Large intestine (tissue), 3 donors: ENCODE data around the gene NUP93. TPM values are rescaled to one million over a fixed set of nuclear protein-coding genes. Genes with fewer than 3 reads are reported as not detected.

ENCODE experiments used
- DNase-seq, 2 donors: peaks; one replicate each; pipeline versions ENCODE4 v3.0.0 to v3.0.0-alpha.2; 2013
- H3K27ac ChIP-seq: one replicate; pipeline ENCODE4 v1.5.1; 2013; ENCODE audit warnings: low read length
- H3K27me3 ChIP-seq: 2 replicates; pipeline ENCODE4 v1.6.1; 2013; ENCODE audit warnings: low read length; ENCODE audit not compliant: control insufficient read depth, insufficient read depth
- H3K36me3 ChIP-seq: 2 replicates; pipeline ENCODE4 v1.6.1; 2013; ENCODE audit warnings: low read length; ENCODE audit not compliant: control insufficient read depth, insufficient read depth
- H3K4me1 ChIP-seq: one replicate; pipeline ENCODE4 v1.6.1; 2013; ENCODE audit warnings: low read length; ENCODE audit not compliant: control insufficient read depth, insufficient read depth
- H3K4me3 ChIP-seq: one replicate; pipeline ENCODE4 v1.5.1; 2013; ENCODE audit warnings: low read length
- H3K9me3 ChIP-seq: one replicate; pipeline ENCODE4 v1.6.1; 2013; ENCODE audit warnings: mild to moderate bottlenecking, low read depth, low read length, moderate library complexity; ENCODE audit not compliant: control insufficient read depth
- WGBS: methylation state at CpG from one replicate; pipeline ENCODE4 v1.1.5; 2013; ENCODE audit warnings: low lambda C conversion rate; ENCODE audit not compliant: insufficient coverage; 5-methylcytosine and 5-hydroxymethylcytosine counted together
- polyA plus RNA-seq: library from polyadenylated mRNA; unstranded; fragments of 120-200 nt; gene quantifications from one replicate; pipeline ENCODE4 v1.2.1, GENCODE V29; 2013

The NUP93 gene
- polyA plus RNA-seq, 1 donor, result 40.4 TPM

GRCh38 chr16:56776562-56776961, 46.6 kb downstream of the NUP93 start:
- Histone ChIP-seq H3K36me3 (no peaks in the 10 kb centered on the region), H3K4me1 (no peaks in the 10 kb centered on the region), H3K27ac (no peak overlapping the region), H3K4me3 (no peak overlapping the region), H3K9me3 (no peaks in the 10 kb centered on the region), H3K27me3 (no peaks in the 10 kb centered on the region)
- no peak for DNase-seq
- no CpG with 5 or more reads among the region's 1 CpG for WGBS

GRCh38 chr16:56777001-56777400, 47.1 kb downstream of the NUP93 start:
- no peaks in the 10 kb centered on the region for H3K4me1 ChIP-seq
- no peak overlapping the region for H3K27ac ChIP-seq
- 100% methylated on average over 3 of the region's 5 CpGs for WGBS
- H3K9me3 ChIP-seq, result no peaks in the 10 kb centered on the region
- H3K4me3 ChIP-seq, result no peak overlapping the region
- no peaks in the 10 kb centered on the region for H3K27me3 ChIP-seq
- no peak for DNase-seq
- H3K36me3 ChIP-seq, result no peaks in the 10 kb centered on the region

GRCh38 chr16:56777482-56777881, 47.6 kb downstream of the NUP93 start:
- H3K27ac ChIP-seq, result no peak overlapping the region
- H3K4me1 ChIP-seq, result no peaks in the 10 kb centered on the region
- WGBS, result no CpG with 5 or more reads among the region's 5 CpGs
- no peaks in the 10 kb centered on the region for H3K9me3 ChIP-seq
- H3K27me3 ChIP-seq, result no peaks in the 10 kb centered on the region
- no peak for DNase-seq
- no peak overlapping the region for H3K4me3 ChIP-seq
- no peaks in the 10 kb centered on the region for H3K36me3 ChIP-seq

GRCh38 chr16:56779906-56780305, 50.0 kb downstream of the NUP93 start:
- no CpG with 5 or more reads among the region's 1 CpG for WGBS

GRCh38 chr16:56780646-56781045, 50.7 kb downstream of the NUP93 start:
- no peak overlapping the region for H3K27ac ChIP-seq
- no peaks in the 10 kb centered on the region for H3K4me1 ChIP-seq
- H3K36me3 ChIP-seq, result no peaks in the 10 kb centered on the region
- no peaks in the 10 kb centered on the region for H3K27me3 ChIP-seq
- WGBS, result 100% methylated on average over 1 of the region's 3 CpGs
- no peaks in the 10 kb centered on the region for H3K9me3 ChIP-seq
- no peak for DNase-seq
- no peak overlapping the region for H3K4me3 ChIP-seq

More at GRCh38 chr16:56779906-56780305, 50.0 kb downstream of the NUP93 start:
- Histone ChIP-seq H3K27ac (no peak overlapping the region), H3K36me3 (no peaks in the 10 kb centered on the region), H3K4me1 (no peaks in the 10 kb centered on the region), H3K4me3 (no peak overlapping the region), H3K9me3 (no peaks in the 10 kb centered on the region), H3K27me3 (no peaks in the 10 kb centered on the region)
- no peak for DNase-seq

- H3K9me3 ChIP-seq, result no peaks in the 10 kb centered on the region
- no peak overlapping the region for H3K27ac ChIP-seq
- H3K4me1 ChIP-seq, result no peaks in the 10 kb centered on the region
- no CpG with 5 or more reads among the region's 6 CpGs for WGBS
- no peaks in the 10 kb centered on the region for H3K27me3 ChIP-seq
- no peak overlapping the region for H3K4me3 ChIP-seq
- no peak for DNase-seq
- H3K36me3 ChIP-seq, result no peaks in the 10 kb centered on the region
Observed at GRCh38 chr16:56781528-56781961, 51.6 kb downstream of the NUP93 start.

GRCh38 chr16:56783344-56783743, 53.4 kb downstream of the NUP93 start:
- DNase-seq, result no peak
- Histone ChIP-seq H3K4me1 (no peaks in the 10 kb centered on the region), H3K4me3 (no peak overlapping the region), H3K36me3 (no peaks in the 10 kb centered on the region), H3K27me3 (no peaks in the 10 kb centered on the region), H3K9me3 (no peaks in the 10 kb centered on the region), H3K27ac (no peak overlapping the region)
- 80% methylated on average over 1 of the region's 5 CpGs for WGBS

- DNase-seq, result no peak
- Histone ChIP-seq H3K4me3 (no peak overlapping the region), H3K27me3 (no peaks in the 10 kb centered on the region), H3K9me3 (no peaks in the 10 kb centered on the region), H3K4me1 (no peaks in the 10 kb centered on the region), H3K36me3 (no peaks in the 10 kb centered on the region), H3K27ac (no peak overlapping the region)
- WGBS, result 100% methylated on average over 4 of the region's 6 CpGs
Observed at GRCh38 chr16:56785317-56785716, 55.4 kb downstream of the NUP93 start.

GRCh38 chr16:56787167-56787566, 57.2 kb downstream of the NUP93 start:
- Histone ChIP-seq H3K27me3 (no peaks in the 10 kb centered on the region), H3K9me3 (no peaks in the 10 kb centered on the region), H3K27ac (no peak overlapping the region), H3K36me3 (no peaks in the 10 kb centered on the region), H3K4me3 (no peak overlapping the region), H3K4me1 (no peaks in the 10 kb centered on the region)
- DNase-seq, result no peak
- WGBS, result 100% methylated on average over 1 of the region's 6 CpGs

- no peak for DNase-seq
- Histone ChIP-seq H3K36me3 (no peaks in the 10 kb centered on the region), H3K4me3 (no peak overlapping the region), H3K4me1 (no peaks in the 10 kb centered on the region), H3K9me3 (no peaks in the 10 kb centered on the region), H3K27ac (no peak overlapping the region), H3K27me3 (no peaks in the 10 kb centered on the region)
- WGBS, result no CpG with 5 or more reads among the region's 4 CpGs
Observed at GRCh38 chr16:56788435-56788834, 58.5 kb downstream of the NUP93 start.

GRCh38 chr16:56789360-56789759, 59.4 kb downstream of the NUP93 start:
- H3K27ac ChIP-seq, result no peak overlapping the region
- H3K27me3 ChIP-seq, result no peaks in the 10 kb centered on the region
- DNase-seq, result peak; percentile 23 to 31
- H3K36me3 ChIP-seq, result no peaks in the 10 kb centered on the region
- H3K4me3 ChIP-seq, result no peak overlapping the region
- H3K9me3 ChIP-seq, result no peaks in the 10 kb centered on the region
- H3K4me1 ChIP-seq, result no peaks in the 10 kb centered on the region
- WGBS, result 94% methylated on average over 2 of the region's 5 CpGs
